SK-N-SH (cell line): ENCODE data around the gene DPH7.
A peak's percentile ranks its signal among the peaks of the same experiment; 100 is the strongest.

Experiments used
- CTCF ChIP-seq: fragments of 200-600 bp; sonication (generic); IDR thresholded peaks from 2 replicates; pipeline ENCODE4 v1.6.1; 2017; ENCODE audit warnings: antibody characterized with exemption, mild to moderate bottlenecking, moderate library complexity
- JUND ChIP-seq: IDR thresholded peaks from 2 replicates; pipeline ENCODE4 v1.4.0; 2012
- MXI1 ChIP-seq: IDR thresholded peaks from 2 replicates; pipeline ENCODE4 v1.6.1; 2012; ENCODE audit warnings: mild to moderate bottlenecking, low read depth, low read length, improper control_type of control experiment
- POLR2AphosphoS5 ChIP-seq: IDR thresholded peaks from 2 replicates; pipeline ENCODE4 v1.6.1; 2012; ENCODE audit warnings: low read depth, low read length
- TCF12 ChIP-seq: IDR thresholded peaks from 2 replicates; pipeline ENCODE4 v1.4.0; 2012

GRCh38 chr9:137550231-137550621, 28.5 kb downstream of the DPH7 start, which contains the start of gene PNPLA7:
- TF ChIP-seq POLR2AphosphoS5 (no peak), JUND (no peak), CTCF (no peak), TCF12 (no peak), MXI1 (peak; percentile 98)
